Neural cell (in vitro differentiated cells): ENCODE data around the gene INPP4B. TPM values are rescaled to one million over a fixed set of nuclear protein-coding genes. Genes with fewer than 3 reads are reported as not detected.

Source experiments
- H2AFZ ChIP-seq: fragments of 200-600, 300-800 bp; sonication (generic), shearing (Covaris generic); 2 replicates; pipeline ENCODE4 v1.6.0; 2014; ENCODE audit warnings: low read depth, mild to moderate bottlenecking, antibody characterized with exemption, low read length, moderate library complexity
- H3F3A ChIP-seq: fragments of 200-600 bp; shearing (Covaris generic); 2 replicates; pipeline ENCODE4 v1.6.1; 2016; ENCODE audit warnings: mild to moderate bottlenecking, moderate library complexity, mixed read lengths, antibody characterized with exemption, low read length; ENCODE audit not compliant: insufficient read depth, poor library complexity, severe bottlenecking
- H3K27ac ChIP-seq: fragments of 200-600, 300-800 bp; sonication (generic), shearing (Covaris generic); 2 replicates; pipeline ENCODE4 v1.5.1; 2014; ENCODE audit warnings: mild to moderate bottlenecking, low read length, moderate library complexity
- H3K27me3 ChIP-seq: fragments of 300-800, 200-600 bp; sonication (generic), shearing (Covaris generic); 2 replicates; pipeline ENCODE4 v1.6.0; 2014; ENCODE audit warnings: mild to moderate bottlenecking, low read depth, low read length, moderate library complexity; ENCODE audit not compliant: insufficient read depth
- H3K36me3 ChIP-seq: fragments of 300-800, 200-600 bp; sonication (generic), shearing (Covaris generic); 2 replicates; pipeline ENCODE4 v1.5.1; 2014; ENCODE audit warnings: mild to moderate bottlenecking, antibody characterized with exemption, low read length, moderate library complexity; ENCODE audit not compliant: insufficient read depth
- H3K4me2 ChIP-seq: fragments of 300-800, 200-600 bp; sonication (generic), shearing (Covaris generic); 2 replicates; pipeline ENCODE4 v1.6.0; 2014; ENCODE audit warnings: mild to moderate bottlenecking, low read length
- H3K4me3 ChIP-seq: fragments of 300-800, 200-600 bp; sonication (generic), shearing (Covaris generic); 2 replicates; pipeline ENCODE4 v1.5.1; 2014; ENCODE audit warnings: mild to moderate bottlenecking, low read length, moderate library complexity
- H3K79me2 ChIP-seq: fragments of 200-600 bp; shearing (Covaris generic); replicated peaks from 2 replicates; pipeline ENCODE4 v1.6.0; 2014; ENCODE audit warnings: mild to moderate bottlenecking, low read length, moderate library complexity; ENCODE audit not compliant: insufficient read depth
- H3K9ac ChIP-seq: fragments of 300-800, 200-600 bp; sonication (generic), shearing (Covaris generic); 2 replicates; pipeline ENCODE4 v1.6.1; 2016; ENCODE audit warnings: mild to moderate bottlenecking, low read length, mixed read lengths
- H3K9me2 ChIP-seq: fragments of 200-600 bp; shearing (Covaris generic); 2 replicates; pipeline ENCODE4 v1.6.1; 2016; ENCODE audit warnings: mild to moderate bottlenecking, low read length, mixed read lengths; ENCODE audit not compliant: insufficient read depth
- H3K9me3 ChIP-seq: fragments of 200-600, 300-800 bp; sonication (generic), shearing (Covaris generic); 2 replicates; pipeline ENCODE4 v1.6.1; 2016; ENCODE audit warnings: mild to moderate bottlenecking, mixed run types, low read length, moderate library complexity, mixed read lengths
- H4K20me1 ChIP-seq: fragments of 200-600 bp; shearing (Covaris generic); 2 replicates; pipeline ENCODE4 v1.6.1; 2016; ENCODE audit warnings: mild to moderate bottlenecking, mixed run types; ENCODE audit not compliant: insufficient read depth
- EP300 ChIP-seq: fragments of 450-650 bp; conservative IDR thresholded peaks from 2 replicates; pipeline ENCODE4 v1.6.1; 2014; ENCODE audit warnings: antibody characterized with exemption, mild to moderate bottlenecking, moderate library complexity; ENCODE audit not compliant: poor library complexity, severe bottlenecking
- EZH2 ChIP-seq: fragments of 200-600, 300-800 bp; shearing (Covaris generic), sonication (generic); IDR thresholded peaks from 2 replicates; pipeline ENCODE4 v1.6.1; 2014; ENCODE audit warnings: antibody characterized with exemption, low read length, borderline replicate concordance, mild to moderate bottlenecking; ENCODE audit not compliant: insufficient read depth, poor library complexity, severe bottlenecking
- MXI1 ChIP-seq: fragments of 450-650 bp; conservative IDR thresholded peaks from 2 replicates; pipeline ENCODE4 v1.6.1; 2014; ENCODE audit warnings: antibody characterized with exemption, mild to moderate bottlenecking; ENCODE audit not compliant: poor library complexity, severe bottlenecking
- POLR2AphosphoS5 ChIP-seq: IDR thresholded peaks from 2 replicates; pipeline ENCODE4 v1.6.1; 2012
- RAD21 ChIP-seq: fragments of 450-650 bp; conservative IDR thresholded peaks from 2 replicates; pipeline ENCODE4 v1.6.1; 2014; ENCODE audit warnings: antibody characterized with exemption, mild to moderate bottlenecking, moderate library complexity
- SMC3 ChIP-seq: fragments of 450-650 bp; conservative IDR thresholded peaks from 2 replicates; pipeline ENCODE4 v1.6.1; 2014; ENCODE audit warnings: antibody characterized with exemption, mild to moderate bottlenecking, moderate library complexity; ENCODE audit not compliant: poor library complexity
- TAF1 ChIP-seq: IDR thresholded peaks from 2 replicates; pipeline ENCODE4 v1.6.1; 2012; ENCODE audit warnings: low read depth
- polyA plus RNA-seq: library from polyadenylated mRNA; depleted of rRNA; stranded (reverse); fragments of >200 nt; gene quantifications from 2 replicates; pipeline ENCODE4 v1.2.3, GENCODE V29; 2014
- TF ChIP-seq, protein P1 (sequence below): fragments of 450-650 bp; IDR thresholded peaks from 2 replicates; pipeline ENCODE4 v1.5.1; 2014; ENCODE audit warnings: antibody characterized with exemption, mild to moderate bottlenecking, moderate library complexity; ENCODE audit not compliant: poor library complexity, severe bottlenecking
- TF ChIP-seq, protein P2 (sequence below): IDR thresholded peaks from 2 replicates; pipeline ENCODE4 v1.6.1; 2012; ENCODE audit warnings: borderline replicate concordance

The INPP4B gene
- polyA plus RNA-seq, 1 donor from 2014 or later = 0.30 TPM

DNA sequence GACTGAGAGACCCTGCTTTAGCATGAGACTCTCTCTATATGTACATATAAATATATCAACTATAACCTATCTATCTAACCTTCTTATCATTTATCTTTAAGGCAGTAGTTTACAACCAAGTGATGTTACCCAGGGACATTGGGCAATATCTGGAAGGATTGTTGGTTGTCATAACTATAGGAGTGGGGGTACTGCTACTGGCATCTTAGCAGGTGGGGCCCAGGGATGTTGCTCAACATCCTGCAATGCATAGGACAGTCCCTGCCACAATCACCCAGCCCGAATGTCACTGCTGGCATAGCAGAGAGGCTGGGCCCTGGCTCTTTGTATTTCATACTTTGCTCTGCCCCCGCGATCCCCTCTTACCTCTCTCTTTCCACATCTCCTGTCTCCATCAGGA, 812.0 kb downstream of the INPP4B start:
- Histone ChIP-seq H3K4me2 (no peak overlapping the region), H3K4me3 (no peak overlapping the region), H3K36me3 (no peaks in the 10 kb centered on the region), H3K79me2 (no peaks in the 10 kb centered on the region), H3F3A (no peaks in the 10 kb centered on the region), H3K9me2 (no peaks in the 10 kb centered on the region), H3K27me3 (no peaks in the 10 kb centered on the region), H3K9ac (no peak overlapping the region), H4K20me1 (no peaks in the 10 kb centered on the region), H3K27ac (no peak overlapping the region), H3K9me3 (no peaks in the 10 kb centered on the region), H2AFZ (no peak overlapping the region)
- TF ChIP-seq POLR2AphosphoS5 (no peak), EZH2 (no peak), TAF1 (no peak), SMC3 (no peak), EP300 (no peak), MXI1 (no peak), RAD21 (no peak)
- TF ChIP-seq, protein P1, sequence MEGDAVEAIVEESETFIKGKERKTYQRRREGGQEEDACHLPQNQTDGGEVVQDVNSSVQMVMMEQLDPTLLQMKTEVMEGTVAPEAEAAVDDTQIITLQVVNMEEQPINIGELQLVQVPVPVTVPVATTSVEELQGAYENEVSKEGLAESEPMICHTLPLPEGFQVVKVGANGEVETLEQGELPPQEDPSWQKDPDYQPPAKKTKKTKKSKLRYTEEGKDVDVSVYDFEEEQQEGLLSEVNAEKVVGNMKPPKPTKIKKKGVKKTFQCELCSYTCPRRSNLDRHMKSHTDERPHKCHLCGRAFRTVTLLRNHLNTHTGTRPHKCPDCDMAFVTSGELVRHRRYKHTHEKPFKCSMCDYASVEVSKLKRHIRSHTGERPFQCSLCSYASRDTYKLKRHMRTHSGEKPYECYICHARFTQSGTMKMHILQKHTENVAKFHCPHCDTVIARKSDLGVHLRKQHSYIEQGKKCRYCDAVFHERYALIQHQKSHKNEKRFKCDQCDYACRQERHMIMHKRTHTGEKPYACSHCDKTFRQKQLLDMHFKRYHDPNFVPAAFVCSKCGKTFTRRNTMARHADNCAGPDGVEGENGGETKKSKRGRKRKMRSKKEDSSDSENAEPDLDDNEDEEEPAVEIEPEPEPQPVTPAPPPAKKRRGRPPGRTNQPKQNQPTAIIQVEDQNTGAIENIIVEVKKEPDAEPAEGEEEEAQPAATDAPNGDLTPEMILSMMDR = no peak
- TF ChIP-seq, protein P2, sequence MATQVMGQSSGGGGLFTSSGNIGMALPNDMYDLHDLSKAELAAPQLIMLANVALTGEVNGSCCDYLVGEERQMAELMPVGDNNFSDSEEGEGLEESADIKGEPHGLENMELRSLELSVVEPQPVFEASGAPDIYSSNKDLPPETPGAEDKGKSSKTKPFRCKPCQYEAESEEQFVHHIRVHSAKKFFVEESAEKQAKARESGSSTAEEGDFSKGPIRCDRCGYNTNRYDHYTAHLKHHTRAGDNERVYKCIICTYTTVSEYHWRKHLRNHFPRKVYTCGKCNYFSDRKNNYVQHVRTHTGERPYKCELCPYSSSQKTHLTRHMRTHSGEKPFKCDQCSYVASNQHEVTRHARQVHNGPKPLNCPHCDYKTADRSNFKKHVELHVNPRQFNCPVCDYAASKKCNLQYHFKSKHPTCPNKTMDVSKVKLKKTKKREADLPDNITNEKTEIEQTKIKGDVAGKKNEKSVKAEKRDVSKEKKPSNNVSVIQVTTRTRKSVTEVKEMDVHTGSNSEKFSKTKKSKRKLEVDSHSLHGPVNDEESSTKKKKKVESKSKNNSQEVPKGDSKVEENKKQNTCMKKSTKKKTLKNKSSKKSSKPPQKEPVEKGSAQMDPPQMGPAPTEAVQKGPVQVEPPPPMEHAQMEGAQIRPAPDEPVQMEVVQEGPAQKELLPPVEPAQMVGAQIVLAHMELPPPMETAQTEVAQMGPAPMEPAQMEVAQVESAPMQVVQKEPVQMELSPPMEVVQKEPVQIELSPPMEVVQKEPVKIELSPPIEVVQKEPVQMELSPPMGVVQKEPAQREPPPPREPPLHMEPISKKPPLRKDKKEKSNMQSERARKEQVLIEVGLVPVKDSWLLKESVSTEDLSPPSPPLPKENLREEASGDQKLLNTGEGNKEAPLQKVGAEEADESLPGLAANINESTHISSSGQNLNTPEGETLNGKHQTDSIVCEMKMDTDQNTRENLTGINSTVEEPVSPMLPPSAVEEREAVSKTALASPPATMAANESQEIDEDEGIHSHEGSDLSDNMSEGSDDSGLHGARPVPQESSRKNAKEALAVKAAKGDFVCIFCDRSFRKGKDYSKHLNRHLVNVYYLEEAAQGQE = no peak

DNA sequence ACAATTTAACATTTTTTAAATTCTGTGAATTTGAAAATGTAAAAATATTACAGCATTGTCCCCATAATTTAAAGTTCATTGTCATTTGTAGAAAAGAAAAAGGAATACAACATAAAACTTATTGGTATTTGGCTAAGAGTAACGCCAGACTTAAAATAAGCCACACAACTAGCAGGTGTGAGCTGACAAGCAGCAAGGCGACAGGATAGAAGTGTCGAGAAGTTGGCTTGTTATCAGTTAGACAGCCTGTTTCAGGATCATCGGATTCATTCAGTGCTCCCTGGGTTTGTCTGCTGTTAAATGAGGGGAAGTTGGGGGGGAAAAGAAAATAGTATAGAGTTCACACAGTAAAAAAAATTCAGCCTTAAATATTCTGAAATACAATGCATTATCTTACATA, 816.1 kb downstream of the INPP4B start:
- TF ChIP-seq MXI1 (no peak), TAF1 (no peak), SMC3 (no peak), RAD21 (no peak), POLR2AphosphoS5 (no peak), EZH2 (no peak), EP300 (no peak)
- TF ChIP-seq, protein P2 = no peak
- TF ChIP-seq, protein P1 = no peak

More for the DNA sequence above, 816.1 kb downstream of the INPP4B start:
- no peaks in the 10 kb centered on the region for H3K36me3 ChIP-seq
- H3K9me2 ChIP-seq = no peaks in the 10 kb centered on the region
- H3K4me2 ChIP-seq = no peak overlapping the region
- no peaks in the 10 kb centered on the region for H4K20me1 ChIP-seq
- no peak overlapping the region for H3K27ac ChIP-seq
- no peaks in the 10 kb centered on the region for H3K79me2 ChIP-seq
- no peak overlapping the region for H3K4me3 ChIP-seq
- H3F3A ChIP-seq = no peaks in the 10 kb centered on the region
- no peaks in the 10 kb centered on the region for H3K27me3 ChIP-seq
- no peaks in the 10 kb centered on the region for H3K9me3 ChIP-seq
- H2AFZ ChIP-seq = no peak overlapping the region
- no peak overlapping the region for H3K9ac ChIP-seq
